WI38 (cell line): ENCODE data around the gene STIM2.

Experiments
- H3K4me3 ChIP-seq: 2 replicates; pipeline ENCODE4 v1.5.1; 2011; ENCODE audit warnings: low read depth, mild to moderate bottlenecking, control low read depth, low read length
- CTCF ChIP-seq: IDR thresholded peaks from 2 replicates; pipeline ENCODE4 v1.5.1; 2012; ENCODE audit warnings: low read depth, mild to moderate bottlenecking, control low read depth, low read length

The STIM2 gene

DNA sequence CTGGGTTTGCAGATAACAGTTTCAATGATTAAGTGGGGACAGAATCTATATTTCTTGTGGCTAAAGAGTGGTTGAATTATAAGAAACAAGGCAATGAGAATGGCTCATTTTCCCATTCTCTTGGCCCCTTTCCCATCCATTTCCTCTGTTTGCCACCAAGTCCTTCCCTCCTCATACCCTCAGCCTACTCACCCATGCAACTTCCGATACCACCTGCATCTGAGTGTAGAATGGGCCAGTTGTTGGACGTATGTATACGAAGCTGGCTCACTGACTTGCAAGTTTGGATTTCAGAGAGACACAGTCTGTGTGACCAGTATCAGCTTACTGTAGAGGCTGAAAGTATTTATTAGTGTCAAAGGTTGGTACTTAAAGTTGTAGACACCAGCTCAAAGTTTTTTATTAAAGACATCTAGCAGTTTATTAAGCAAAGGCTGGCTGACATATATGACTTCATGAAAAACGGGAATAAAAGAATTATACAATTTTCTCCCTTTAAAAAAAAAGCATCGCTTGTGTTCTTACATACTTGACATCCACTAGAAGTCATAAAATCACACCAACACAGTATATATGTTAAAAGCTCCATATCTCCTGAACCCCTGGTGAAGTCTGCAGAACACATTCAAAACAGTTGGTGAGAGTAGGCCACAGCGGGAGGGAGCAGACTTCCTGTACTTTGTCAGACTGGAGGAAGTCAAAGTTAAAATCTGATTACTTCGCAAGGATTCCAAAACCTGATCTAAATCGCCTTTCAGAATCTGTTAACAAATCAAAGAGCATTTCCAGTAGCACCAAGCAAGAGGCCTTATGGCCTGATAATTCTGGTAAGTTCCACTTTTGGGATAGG lies 22.4 kb upstream of the STIM2 start:
- TF ChIP-seq CTCF: no peak
- H3K4me3 ChIP-seq: no peak overlapping the region

- TF ChIP-seq CTCF: no peak
- H3K4me3 ChIP-seq: no peak overlapping the region
Measured at GRCh38 chr4:26839016-26839415, 21.6 kb upstream of the STIM2 start.

- TF ChIP-seq CTCF: no peak
Measured at GRCh38 chr4:26839534-26839951, 21.1 kb upstream of the STIM2 start.

GRCh38 chr4:26840786-26841185 lies 19.9 kb upstream of the STIM2 start:
- H3K4me3 ChIP-seq: no peak overlapping the region

More at GRCh38 chr4:26839534-26839951, 21.1 kb upstream of the STIM2 start:
- no peak overlapping the region for H3K4me3 ChIP-seq

DNA sequence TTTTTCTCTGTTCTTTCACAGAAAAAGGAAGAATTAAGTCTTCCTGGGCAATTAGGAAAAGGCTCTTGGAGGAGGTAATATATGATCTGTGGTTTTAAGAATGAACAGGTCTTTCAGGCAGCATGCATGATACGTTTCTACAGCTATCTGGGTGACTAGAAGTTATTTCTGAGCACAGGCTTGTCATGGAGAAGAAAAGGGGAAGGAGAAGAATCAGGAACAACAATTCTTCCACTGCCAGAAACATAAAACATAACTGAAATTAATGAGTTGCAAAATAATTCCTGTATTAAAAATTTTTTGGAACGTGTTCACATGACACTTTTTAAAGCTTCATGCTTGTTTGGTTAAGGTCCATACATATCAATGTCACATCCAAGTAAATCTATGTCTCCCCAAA lies 17.7 kb upstream of the STIM2 start:
- TF ChIP-seq CTCF: no peak
- H3K4me3 ChIP-seq: no peak overlapping the region

More at GRCh38 chr4:26840786-26841185, 19.9 kb upstream of the STIM2 start:
- TF ChIP-seq CTCF: no peak

GRCh38 chr4:26850528-26850927 lies 10.1 kb upstream of the STIM2 start:
- no peak for TF ChIP-seq CTCF
- no peak overlapping the region for H3K4me3 ChIP-seq

- no peak for TF ChIP-seq CTCF
- no peak overlapping the region for H3K4me3 ChIP-seq
Measured at GRCh38 chr4:26851129-26851528, 9.5 kb upstream of the STIM2 start.
